OCI-LY7 (cell line): ENCODE results near the gene SOWAHD.

ENCODE experiments used
- CTCF ChIP-seq: fragments of 200-600 bp; sonication (generic); conservative IDR thresholded peaks from 2 replicates; pipeline ENCODE4 v1.5.1; 2014; ENCODE audit warnings: mild to moderate bottlenecking, antibody characterized with exemption, low read length, moderate library complexity, mixed read lengths
- EZH2phosphoT487 ChIP-seq: fragments of 200-600 bp; sonication (generic); IDR thresholded peaks from 2 replicates; pipeline ENCODE4 v1.6.1; 2018; ENCODE audit warnings: low read depth, borderline replicate concordance, mild to moderate bottlenecking, mixed run types, antibody characterized with exemption, low read length, moderate library complexity, mixed read lengths

GRCh38 chrX:119802546-119802945 lies 44.2 kb downstream of the SOWAHD start:
- TF ChIP-seq CTCF (no peak), EZH2phosphoT487 (no peak)
